ENCODE results near the gene PRKN.

The PRKN gene

GRCh38 chr6:162026031-162026430 lies 701.5 kb downstream of the PRKN start:
- Histone ChIP-seq H3K27me3 (ENCODE audit: control insufficient read depth, insufficient read depth, low read length, poor library complexity, severe bottlenecking) (no peaks in the 10 kb centered on the region), H3K36me3 (ENCODE audit: control insufficient read depth, insufficient read depth, low read length) (no peaks in the 10 kb centered on the region), H3K4me3 (ENCODE audit: insufficient read depth, low read depth, low read length) (no peak overlapping the region), H3K27ac (ENCODE audit: insufficient read depth, low read depth, low read length, poor library complexity, severe bottlenecking) (no peak overlapping the region), H3K9me3 (ENCODE audit: control insufficient read depth, low read length) (no peaks in the 10 kb centered on the region), H3K4me1 (ENCODE audit: control insufficient read depth, insufficient read depth, low read length) (no peaks in the 10 kb centered on the region)
- WGBS, 2 experiments: 94 to 95% methylated on average over 8 of the region's 8 CpGs

GRCh38 chr6:162019349-162019748 lies 708.2 kb downstream of the PRKN start:
- no peak overlapping the region for H3K4me3 ChIP-seq (ENCODE audit: insufficient read depth, low read depth, low read length)
- no peaks in the 10 kb centered on the region for H3K27me3 ChIP-seq (ENCODE audit: control insufficient read depth, insufficient read depth, low read length, poor library complexity, severe bottlenecking)
- no peaks in the 10 kb centered on the region for H3K4me1 ChIP-seq (ENCODE audit: control insufficient read depth, insufficient read depth, low read length)
- H3K27ac ChIP-seq (ENCODE audit: insufficient read depth, low read depth, low read length, poor library complexity, severe bottlenecking): no peak overlapping the region
- no peaks in the 10 kb centered on the region for H3K36me3 ChIP-seq (ENCODE audit: control insufficient read depth, insufficient read depth, low read length)
- WGBS, 2 experiments: 74 to 80% methylated on average over 6 of the region's 6 CpGs
- H3K9me3 ChIP-seq (ENCODE audit: control insufficient read depth, low read length): no peaks in the 10 kb centered on the region

DNA sequence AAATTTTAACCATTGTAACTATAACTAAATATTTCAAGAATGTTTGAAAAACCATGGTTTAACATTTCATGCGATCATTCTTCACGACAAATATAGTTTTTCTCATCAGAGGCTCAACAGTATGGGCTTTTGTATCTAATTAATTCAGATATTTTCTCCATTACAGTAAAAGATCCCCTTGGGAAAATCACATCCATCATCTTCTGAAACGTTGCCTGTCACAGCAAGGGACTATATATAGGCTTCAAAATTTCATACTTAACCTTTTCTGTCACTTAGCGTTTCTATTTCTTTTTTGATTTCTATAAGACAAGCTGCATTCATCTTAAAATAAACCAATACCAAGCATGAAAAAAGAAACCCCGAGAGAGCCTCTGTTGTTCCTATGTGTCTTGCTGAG lies 710.0 kb downstream of the PRKN start:
- no peak overlapping the region for H3K27ac ChIP-seq (ENCODE audit: insufficient read depth, low read depth, low read length, poor library complexity, severe bottlenecking)
- WGBS, 2 experiments: 93 to 94% methylated on average over 3 to 5 of the region's 5 CpGs

GRCh38 chr6:162014069-162014811 lies 713.3 kb downstream of the PRKN start:
- no peak overlapping the region for H3K27ac ChIP-seq (ENCODE audit: insufficient read depth, low read depth, low read length, poor library complexity, severe bottlenecking)

More for the DNA sequence above, 710.0 kb downstream of the PRKN start:
- no peaks in the 10 kb centered on the region for H3K27me3 ChIP-seq (ENCODE audit: control insufficient read depth, insufficient read depth, low read length, poor library complexity, severe bottlenecking)
- no peaks in the 10 kb centered on the region for H3K4me1 ChIP-seq (ENCODE audit: control insufficient read depth, insufficient read depth, low read length)
- no peaks in the 10 kb centered on the region for H3K36me3 ChIP-seq (ENCODE audit: control insufficient read depth, insufficient read depth, low read length)
- no peaks in the 10 kb centered on the region for H3K9me3 ChIP-seq (ENCODE audit: control insufficient read depth, low read length)
- H3K4me3 ChIP-seq (ENCODE audit: insufficient read depth, low read depth, low read length): no peak overlapping the region

DNA sequence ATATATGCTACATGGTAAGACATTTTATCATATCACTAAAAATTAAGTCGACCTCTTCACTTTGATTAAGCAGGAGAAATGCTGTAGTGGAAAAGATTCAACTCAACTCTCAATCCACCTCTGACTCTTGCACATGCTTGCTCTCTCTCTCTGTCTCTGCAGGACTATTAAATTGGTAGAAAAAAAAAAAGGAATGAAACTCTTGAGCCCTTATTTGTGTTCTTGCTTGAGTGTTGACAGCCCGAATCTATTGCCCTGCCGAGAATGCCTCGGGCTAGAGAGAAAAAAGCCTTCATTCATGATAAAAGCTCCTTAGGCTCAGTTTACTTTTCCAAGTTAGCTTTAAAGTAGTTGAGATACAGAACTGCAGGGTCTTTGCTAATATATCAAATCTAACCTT lies 722.2 kb downstream of the PRKN start:
- H3K4me1 ChIP-seq (ENCODE audit: control insufficient read depth, insufficient read depth, low read length): peaks cover 8% of the 10 kb centered on the region
- H3K36me3 ChIP-seq (ENCODE audit: control insufficient read depth, insufficient read depth, low read length): no peaks in the 10 kb centered on the region
- H3K9me3 ChIP-seq (ENCODE audit: control insufficient read depth, low read length): no peaks in the 10 kb centered on the region
- no peak overlapping the region for H3K27ac ChIP-seq (ENCODE audit: insufficient read depth, low read depth, low read length, poor library complexity, severe bottlenecking)
- H3K4me3 ChIP-seq (ENCODE audit: insufficient read depth, low read depth, low read length): no peak overlapping the region
- H3K27me3 ChIP-seq (ENCODE audit: control insufficient read depth, insufficient read depth, low read length, poor library complexity, severe bottlenecking): no peaks in the 10 kb centered on the region
- WGBS, 2 experiments: 0 to 35% methylated on average over 3 to 4 of the region's 4 CpGs

More at GRCh38 chr6:162014069-162014811, 713.3 kb downstream of the PRKN start:
- H3K4me1 ChIP-seq (ENCODE audit: control insufficient read depth, insufficient read depth, low read length): no peaks in the 10 kb centered on the region
- H3K36me3 ChIP-seq (ENCODE audit: control insufficient read depth, insufficient read depth, low read length): no peaks in the 10 kb centered on the region
- H3K9me3 ChIP-seq (ENCODE audit: control insufficient read depth, low read length): no peaks in the 10 kb centered on the region
- H3K27me3 ChIP-seq (ENCODE audit: control insufficient read depth, insufficient read depth, low read length, poor library complexity, severe bottlenecking): no peaks in the 10 kb centered on the region
- H3K4me3 ChIP-seq (ENCODE audit: insufficient read depth, low read depth, low read length): no peak overlapping the region
- WGBS, 2 experiments: 86% methylated on average over 13 of the region's 13 CpGs

DNA sequence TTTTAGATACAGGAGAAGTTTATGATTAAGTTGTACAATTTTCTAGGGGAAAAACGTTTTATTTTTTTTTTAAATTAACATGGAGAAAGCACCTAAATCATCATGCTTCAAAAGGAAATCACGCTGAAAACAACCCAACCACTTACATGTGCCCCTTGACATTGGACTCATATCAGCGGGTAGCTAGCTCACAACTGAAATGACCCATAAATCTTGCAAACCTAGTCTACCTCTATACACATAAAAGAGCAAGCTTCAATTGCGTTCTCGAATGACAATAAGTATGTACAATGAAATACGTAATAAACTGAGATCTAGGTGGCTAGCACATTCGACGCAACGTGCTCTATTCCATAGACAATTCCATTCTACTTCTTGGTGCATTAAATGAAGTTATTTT lies 730.8 kb downstream of the PRKN start:
- H3K27ac ChIP-seq (ENCODE audit: insufficient read depth, low read depth, low read length, poor library complexity, severe bottlenecking): no peak overlapping the region
- no peaks in the 10 kb centered on the region for H3K27me3 ChIP-seq (ENCODE audit: control insufficient read depth, insufficient read depth, low read length, poor library complexity, severe bottlenecking)
- no peaks in the 10 kb centered on the region for H3K4me1 ChIP-seq (ENCODE audit: control insufficient read depth, insufficient read depth, low read length)
- 86 to 97% methylated on average over 8 to 9 of the region's 9 CpGs for whole genome bisulfite sequencing, 2 experiments
- H3K36me3 ChIP-seq (ENCODE audit: control insufficient read depth, insufficient read depth, low read length): no peaks in the 10 kb centered on the region
- H3K9me3 ChIP-seq (ENCODE audit: control insufficient read depth, low read length): no peaks in the 10 kb centered on the region
- H3K4me3 ChIP-seq (ENCODE audit: insufficient read depth, low read depth, low read length): no peak overlapping the region

DNA sequence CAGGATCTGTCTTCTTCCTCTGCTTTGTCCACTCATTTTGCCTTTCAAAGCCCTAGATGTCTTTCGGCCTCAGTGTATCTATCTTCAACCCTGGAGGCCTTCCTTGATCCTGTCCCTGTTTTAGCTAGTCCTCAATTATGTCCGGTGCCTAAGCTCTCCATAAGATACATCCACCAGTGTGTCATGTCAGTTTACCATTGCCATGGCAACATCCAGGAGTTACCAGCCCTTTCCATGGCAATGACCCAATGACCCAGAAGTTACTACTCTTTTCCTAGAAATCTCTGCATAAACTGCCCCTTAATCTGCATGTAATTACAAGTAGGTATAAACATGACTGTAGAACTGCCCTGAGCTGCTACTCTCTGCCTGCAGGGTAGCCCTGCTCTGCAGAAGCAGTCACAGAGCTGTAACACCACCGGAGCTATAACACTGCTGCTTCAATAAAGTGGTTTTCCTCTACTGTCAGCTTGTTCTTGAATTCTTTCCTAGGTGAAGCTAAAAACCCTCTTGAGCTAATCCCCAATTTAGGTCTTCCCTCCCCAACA lies 741.6 kb downstream of the PRKN start:
- Histone ChIP-seq H3K4me3 (ENCODE audit: insufficient read depth, low read depth, low read length) (no peak overlapping the region), H3K4me1 (ENCODE audit: control insufficient read depth, insufficient read depth, low read length) (no peaks in the 10 kb centered on the region), H3K9me3 (ENCODE audit: control insufficient read depth, low read length) (no peaks in the 10 kb centered on the region), H3K27me3 (ENCODE audit: control insufficient read depth, insufficient read depth, low read length, poor library complexity, severe bottlenecking) (no peaks in the 10 kb centered on the region), H3K36me3 (ENCODE audit: control insufficient read depth, insufficient read depth, low read length) (no peaks in the 10 kb centered on the region), H3K27ac (ENCODE audit: insufficient read depth, low read depth, low read length, poor library complexity, severe bottlenecking) (no peak overlapping the region)
- 89 to 94% methylated on average over 3 of the region's 3 CpGs for WGBS, 2 experiments

GRCh38 chr6:161984713-161985112 lies 742.9 kb downstream of the PRKN start:
- H3K27me3 ChIP-seq (ENCODE audit: control insufficient read depth, insufficient read depth, low read length, poor library complexity, severe bottlenecking): no peaks in the 10 kb centered on the region
- H3K4me3 ChIP-seq (ENCODE audit: insufficient read depth, low read depth, low read length): no peak overlapping the region
- WGBS, 2 experiments: 84% methylated on average over 4 of the region's 4 CpGs
- no peaks in the 10 kb centered on the region for H3K4me1 ChIP-seq (ENCODE audit: control insufficient read depth, insufficient read depth, low read length)
- no peaks in the 10 kb centered on the region for H3K36me3 ChIP-seq (ENCODE audit: control insufficient read depth, insufficient read depth, low read length)
- no peaks in the 10 kb centered on the region for H3K9me3 ChIP-seq (ENCODE audit: control insufficient read depth, low read length)
- H3K27ac ChIP-seq (ENCODE audit: insufficient read depth, low read depth, low read length, poor library complexity, severe bottlenecking): no peak overlapping the region

- Histone ChIP-seq H3K4me3 (ENCODE audit: insufficient read depth, low read depth, low read length) (no peak overlapping the region), H3K27ac (ENCODE audit: insufficient read depth, low read depth, low read length, poor library complexity, severe bottlenecking) (no peak overlapping the region)
- WGBS, 2 experiments: 93 to 97% methylated on average over 3 to 4 of the region's 4 CpGs
These were observed 751.0 kb downstream of the PRKN start for GRCh38 chr6:161976553-161976952.

GRCh38 chr6:161973064-161973463 lies 754.5 kb downstream of the PRKN start:
- Histone ChIP-seq H3K4me3 (ENCODE audit: insufficient read depth, low read depth, low read length) (no peak overlapping the region), H3K36me3 (ENCODE audit: control insufficient read depth, insufficient read depth, low read length) (no peaks in the 10 kb centered on the region), H3K4me1 (ENCODE audit: control insufficient read depth, insufficient read depth, low read length) (no peaks in the 10 kb centered on the region), H3K27ac (ENCODE audit: insufficient read depth, low read depth, low read length, poor library complexity, severe bottlenecking) (no peak overlapping the region), H3K9me3 (ENCODE audit: control insufficient read depth, low read length) (no peaks in the 10 kb centered on the region), H3K27me3 (ENCODE audit: control insufficient read depth, insufficient read depth, low read length, poor library complexity, severe bottlenecking) (no peaks in the 10 kb centered on the region)
- WGBS, 2 experiments: 89 to 90% methylated on average over 9 of the region's 9 CpGs

More at GRCh38 chr6:161976553-161976952, 751.0 kb downstream of the PRKN start:
- Histone ChIP-seq H3K4me1 (ENCODE audit: control insufficient read depth, insufficient read depth, low read length) (no peaks in the 10 kb centered on the region), H3K27me3 (ENCODE audit: control insufficient read depth, insufficient read depth, low read length, poor library complexity, severe bottlenecking) (no peaks in the 10 kb centered on the region), H3K9me3 (ENCODE audit: control insufficient read depth, low read length) (no peaks in the 10 kb centered on the region), H3K36me3 (ENCODE audit: control insufficient read depth, insufficient read depth, low read length) (no peaks in the 10 kb centered on the region)
